Measurements from ENCODE around the gene FDXR. TPM values are rescaled to one million over a fixed set of nuclear protein-coding genes. Genes with fewer than 3 reads are reported as not detected.

FDXR gene
- total and polyA plus RNA-seq, 2 of the 8 experiments (the other 6 are each of a cell fraction or from before 2014, with no cell fraction given), result 24.2 to 31.4 TPM

- H3K27ac ChIP-seq (ENCODE audit: low read depth, low read length), result no peak overlapping the region
- peaks cover 3 to 9% (median 6%) of the 10 kb centered on the region in 4 experiments; a peak in 6 of 7 replicates for H3K4me1 ChIP-seq (replicated peaks in 1 of 4; ENCODE audit: control insufficient read depth in 3 of 4, insufficient read depth in 4 of 4, low read length in 3 of 4)
- no peak overlapping the region for H3K4me3 ChIP-seq (ENCODE audit: extremely low read depth in 1 of 4, insufficient read depth in 2 of 4, low read depth in 3 of 4, low read length in 4 of 4)
- no peak overlapping the region for H4K91ac ChIP-seq (replicated peaks; ENCODE audit: insufficient read length, low read length)
- no peaks in the 10 kb centered on the region for H4K20me1 ChIP-seq (replicated peaks in 1 of 2; ENCODE audit: control insufficient read depth in 1 of 2, insufficient read depth in 2 of 2, low read length in 2 of 2)
- no peak overlapping the region for H4K8ac ChIP-seq (ENCODE audit: extremely low read depth, insufficient read depth, low read length)
- FAIRE-seq, result no peak
- H3K18ac ChIP-seq (ENCODE audit: extremely low read depth, low read length), result no peak overlapping the region
- no peak overlapping the region for H2BK20ac ChIP-seq (ENCODE audit: low read length)
- no peak overlapping the region for H3K14ac ChIP-seq (ENCODE audit: insufficient read length)
- no peak overlapping the region for H3K56ac ChIP-seq (replicated peaks; ENCODE audit: insufficient read length, low read depth, low read length)
- no peak overlapping the region for H2BK15ac ChIP-seq (ENCODE audit: low read length)
- H3K9ac ChIP-seq (replicated peaks in 1 of 4; ENCODE audit: extremely low read depth in 1 of 4, low read depth in 3 of 4, low read length in 3 of 4), result no peak overlapping the region
- no peak overlapping the region for H2AFZ ChIP-seq (ENCODE audit: low read length)
- H3K79me2 ChIP-seq (ENCODE audit: control insufficient read depth in 1 of 2, insufficient read depth in 2 of 2, low read length in 2 of 2), result no peaks in the 10 kb centered on the region
- H3K23ac ChIP-seq (ENCODE audit: insufficient read length), result no peak overlapping the region
- 94% methylated on average over 16 of the region's 16 CpGs; no CpG with 5 or more reads in 1 of the 2 experiments for WGBS, 2 experiments (ENCODE audit: extremely low coverage in 1 of 2, insufficient coverage in 1 of 2, insufficient read length in 1 of 2, insufficient replicate concordance in 2 of 2, low coverage in 1 of 2, low lambda C conversion rate in 2 of 2, missing lambda C conversion rate in 1 of 2)
- no peak for DNase-seq (ENCODE audit: low read depth in 1 of 2, low spot score in 2 of 2)
- H3K4me2 ChIP-seq (ENCODE audit: insufficient read depth in 1 of 2, low read depth in 2 of 2, low read length in 2 of 2), result no peak overlapping the region
- CTCF ChIA-PET (ENCODE audit: partially characterized antibody), result interaction anchor here (0.7 to 81.0 kb wide), 6 partner anchors 8 to 82 kb away, joined by 3 to 2981 read pairs (median 10); partner anchors contain the start of genes GRIN2C and NAT9
- H2BK12ac ChIP-seq (ENCODE audit: low read depth, low read length), result no peak overlapping the region
- no peaks in the 10 kb centered on the region for H3K36me3 ChIP-seq (ENCODE audit: control insufficient read depth in 2 of 4, insufficient read depth in 4 of 4, low read length in 3 of 4)
- H3K4ac ChIP-seq (replicated peaks; ENCODE audit: insufficient read length, low read depth, low read length), result no peak overlapping the region
- no peak overlapping the region for H2BK5ac ChIP-seq (ENCODE audit: low read depth, low read length)
- H2BK120ac ChIP-seq (replicated peaks; ENCODE audit: low read depth, low read length), result no peak overlapping the region
- H3K23me2 ChIP-seq (ENCODE audit: low read depth, low read length), result no peaks in the 10 kb centered on the region
- H3K79me1 ChIP-seq (ENCODE audit: low read depth, low read length), result no peaks in the 10 kb centered on the region
- no peak overlapping the region for H2AK5ac ChIP-seq (ENCODE audit: low read depth, low read length)
- POLR2A ChIA-PET (ENCODE audit: partially characterized antibody), result interaction anchor here (1.1 kb wide), 2 partner anchors 18 to 108 kb away, joined by 3 read pairs; partner anchors contain the start of gene CDR2L
- H4K5ac ChIP-seq (ENCODE audit: insufficient read length, low read depth, low read length), result no peak overlapping the region
- H3K9me3 ChIP-seq (ENCODE audit: insufficient read depth in 2 of 2, low read depth in 1 of 2, low read length in 1 of 2), result no peaks in the 10 kb centered on the region
- H3K27me3 ChIP-seq (replicated peaks in 1 of 4; ENCODE audit: control insufficient read depth in 3 of 4, extremely low read depth in 1 of 4, insufficient read depth in 3 of 4, low read length in 3 of 4), result peaks cover 0 to 2% (median 0%) of the 10 kb centered on the region in 4 experiments; a peak in 2 of 7 replicates
- no peak for TF ChIP-seq RAD21 (IDR thresholded peaks at IDR 0.05 in 1 of 2, conservative IDR thresholded peaks at IDR 0.05 in 1 of 2; ENCODE audit: low read depth in 2 of 2, low read length in 2 of 2)
- no peak for TF ChIP-seq NRF1 (IDR thresholded peaks at IDR 0.05; ENCODE audit: low read depth, low read length)
- TF ChIP-seq FOSL1 (IDR thresholded peaks at IDR 0.05; ENCODE audit: insufficient read depth, low read depth, low read length), result no peak
- no peak for TF ChIP-seq RFX5 (IDR thresholded peaks at IDR 0.05; ENCODE audit: borderline replicate concordance, low read depth, low read length)
- no peak for TF ChIP-seq CTCF (IDR thresholded peaks at IDR 0.05; ENCODE audit: control extremely low read depth in 1 of 3, insufficient read depth in 1 of 3, low read depth in 1 of 3, low read length in 3 of 3)
- no peak for TF ChIP-seq POLR2AphosphoS5 (IDR thresholded peaks at IDR 0.05; ENCODE audit: low read depth, low read length)
- TF ChIP-seq ZNF274 (IDR thresholded peaks at IDR 0.05; ENCODE audit: borderline replicate concordance, extremely low read depth, low read length), result no peak
- no peak for TF ChIP-seq YY1 (IDR thresholded peaks at IDR 0.05; ENCODE audit: low read depth, low read length)
- no peak for TF ChIP-seq SIX5 (IDR thresholded peaks at IDR 0.05; ENCODE audit: low read depth, low read length)
These were observed 6.5 kb upstream of the FDXR start for GRCh38 chr17:74879308-74879707.

Measured in H1 (cell line).